Breast epithelium (tissue), 3 donors: ENCODE data around the gene ZP4.

Experiments used
- CTCF ChIP-seq, 3 donors: fragments of 450-650 bp; IDR thresholded peaks; one replicate each; pipeline ENCODE4 v1.5.1; 2016 to 2017; ENCODE audit warnings: antibody characterized with exemption in 3 of 3, mild to moderate bottlenecking in 3 of 3, moderate library complexity in 3 of 3
- POLR2A ChIP-seq: fragments of 450-650 bp; IDR thresholded peaks from one replicate; pipeline ENCODE4 v1.6.1; 2016; ENCODE audit warnings: antibody characterized with exemption, mild to moderate bottlenecking, moderate library complexity
- POLR2AphosphoS5 ChIP-seq, 3 donors: sonication (generic); formaldehyde crosslinking; IDR thresholded peaks; one replicate each; pipeline ENCODE4 v1.6.1; 2017; ENCODE audit warnings: antibody characterized with exemption in 3 of 3

- TF ChIP-seq CTCF (IDR thresholded peaks at IDR 0.05) = no peak
- no peak for TF ChIP-seq POLR2AphosphoS5 (IDR thresholded peaks at IDR 0.05)
- TF ChIP-seq POLR2A = no peak
These were observed 13.2 kb upstream of the ZP4 start for GRCh38 chr1:237903961-237904360.
